Keratinocyte (primary cell): ENCODE measurements around the gene FRMPD4.

Experiments
- EZH2 ChIP-seq: IDR thresholded peaks from one replicate; pipeline ENCODE4 v1.6.1; 2012; ENCODE audit warnings: inconsistent platforms, mild to moderate bottlenecking, low read length, moderate library complexity
- TF ChIP-seq, protein P1 (sequence below), 3 experiments: IDR thresholded peaks in 1 of 3; conservative IDR thresholded peaks in 1 of 3; optimal IDR thresholded peaks in 1 of 3; 2 replicates in 2 of 3; 3 replicates in 1 of 3; pipeline versions ENCODE3 to v1.5.1; 2011; ENCODE audit warnings: low read length in 3 of 3, mild to moderate bottlenecking in 3 of 3, moderate library complexity in 2 of 3, control low read depth in 1 of 3, inconsistent platforms in 1 of 3; ENCODE audit not compliant: insufficient read depth in 2 of 3; ENCODE audit errors: extremely low read depth in 1 of 3

DNA sequence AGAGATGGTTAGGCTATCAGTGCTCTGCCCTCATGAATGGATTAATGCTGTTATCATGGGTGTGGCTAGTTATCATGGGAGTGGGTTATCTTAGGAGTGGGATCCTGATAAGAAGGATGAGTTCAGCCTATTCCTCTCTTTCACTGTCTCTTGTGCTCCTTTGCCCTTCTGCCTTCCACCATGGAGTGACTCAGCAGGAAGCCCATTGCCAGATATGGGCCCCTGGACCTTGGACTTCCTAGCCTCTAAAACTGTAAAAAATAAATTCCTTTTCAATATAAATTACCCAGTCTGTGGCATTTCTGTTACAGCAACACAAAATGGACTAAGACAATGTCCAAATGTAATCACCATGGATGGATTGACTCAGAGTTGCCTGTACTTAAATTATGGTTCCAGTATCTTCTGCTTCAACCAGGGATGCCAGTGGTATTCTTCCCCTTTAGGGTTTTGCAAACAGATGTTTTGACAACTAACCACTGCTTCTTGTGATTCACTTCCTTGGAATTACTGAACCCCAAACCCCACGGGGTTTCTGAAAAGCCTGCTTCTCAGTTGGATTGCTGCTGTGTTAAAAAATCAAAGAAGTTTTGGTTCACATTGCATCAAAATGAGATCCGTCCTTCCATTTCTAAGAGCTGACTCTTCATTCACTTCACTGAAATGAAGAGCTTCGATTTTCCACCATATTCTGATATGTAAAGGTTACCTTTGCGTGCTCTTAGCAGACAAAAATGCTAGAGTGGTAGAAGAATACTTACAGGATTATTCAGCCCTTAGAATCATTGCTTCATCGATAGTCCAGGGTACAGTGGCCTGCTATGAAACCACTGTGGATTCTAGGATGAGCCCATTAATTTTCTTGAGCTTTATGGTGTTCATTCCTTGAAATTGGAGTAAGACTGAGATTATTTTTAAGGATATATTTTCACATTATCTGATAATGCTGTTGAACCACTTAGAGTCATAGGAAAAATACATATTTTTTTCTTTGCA lies 107.7 kb downstream of the FRMPD4 start:
- TF ChIP-seq, protein P1, sequence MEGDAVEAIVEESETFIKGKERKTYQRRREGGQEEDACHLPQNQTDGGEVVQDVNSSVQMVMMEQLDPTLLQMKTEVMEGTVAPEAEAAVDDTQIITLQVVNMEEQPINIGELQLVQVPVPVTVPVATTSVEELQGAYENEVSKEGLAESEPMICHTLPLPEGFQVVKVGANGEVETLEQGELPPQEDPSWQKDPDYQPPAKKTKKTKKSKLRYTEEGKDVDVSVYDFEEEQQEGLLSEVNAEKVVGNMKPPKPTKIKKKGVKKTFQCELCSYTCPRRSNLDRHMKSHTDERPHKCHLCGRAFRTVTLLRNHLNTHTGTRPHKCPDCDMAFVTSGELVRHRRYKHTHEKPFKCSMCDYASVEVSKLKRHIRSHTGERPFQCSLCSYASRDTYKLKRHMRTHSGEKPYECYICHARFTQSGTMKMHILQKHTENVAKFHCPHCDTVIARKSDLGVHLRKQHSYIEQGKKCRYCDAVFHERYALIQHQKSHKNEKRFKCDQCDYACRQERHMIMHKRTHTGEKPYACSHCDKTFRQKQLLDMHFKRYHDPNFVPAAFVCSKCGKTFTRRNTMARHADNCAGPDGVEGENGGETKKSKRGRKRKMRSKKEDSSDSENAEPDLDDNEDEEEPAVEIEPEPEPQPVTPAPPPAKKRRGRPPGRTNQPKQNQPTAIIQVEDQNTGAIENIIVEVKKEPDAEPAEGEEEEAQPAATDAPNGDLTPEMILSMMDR (optimal IDR thresholded peaks at IDR 0.05 in 1 of 3, IDR thresholded peaks at IDR 0.05 in 1 of 3, conservative IDR thresholded peaks at IDR 0.05 in 1 of 3; ENCODE audit: extremely low read depth in 1 of 3, insufficient read depth in 2 of 3, low read length in 3 of 3) = no peak
- TF ChIP-seq EZH2 = no peak
